Peyer's patch (tissue), 4 donors: ENCODE measurements around the gene ZNF598.

Experiments
- POLR2A ChIP-seq, 2 donors: fragments of 450-650 bp; IDR thresholded peaks; one replicate each; pipeline ENCODE4 v1.5.1; 2017; ENCODE audit warnings: antibody characterized with exemption in 2 of 2, mild to moderate bottlenecking in 2 of 2, moderate library complexity in 2 of 2
- TF ChIP-seq, protein P1 (sequence below), 6 experiments: fragments of 450-650 bp in 4 of 6; fragments of 200-600 bp in 2 of 6; sonication (generic) in 1 of 6; IDR thresholded peaks; one replicate each; pipeline ENCODE4 v1.5.1; 2017 to 2019; ENCODE audit warnings: antibody characterized with exemption in 6 of 6, mild to moderate bottlenecking in 3 of 6, moderate library complexity in 1 of 6

DNA sequence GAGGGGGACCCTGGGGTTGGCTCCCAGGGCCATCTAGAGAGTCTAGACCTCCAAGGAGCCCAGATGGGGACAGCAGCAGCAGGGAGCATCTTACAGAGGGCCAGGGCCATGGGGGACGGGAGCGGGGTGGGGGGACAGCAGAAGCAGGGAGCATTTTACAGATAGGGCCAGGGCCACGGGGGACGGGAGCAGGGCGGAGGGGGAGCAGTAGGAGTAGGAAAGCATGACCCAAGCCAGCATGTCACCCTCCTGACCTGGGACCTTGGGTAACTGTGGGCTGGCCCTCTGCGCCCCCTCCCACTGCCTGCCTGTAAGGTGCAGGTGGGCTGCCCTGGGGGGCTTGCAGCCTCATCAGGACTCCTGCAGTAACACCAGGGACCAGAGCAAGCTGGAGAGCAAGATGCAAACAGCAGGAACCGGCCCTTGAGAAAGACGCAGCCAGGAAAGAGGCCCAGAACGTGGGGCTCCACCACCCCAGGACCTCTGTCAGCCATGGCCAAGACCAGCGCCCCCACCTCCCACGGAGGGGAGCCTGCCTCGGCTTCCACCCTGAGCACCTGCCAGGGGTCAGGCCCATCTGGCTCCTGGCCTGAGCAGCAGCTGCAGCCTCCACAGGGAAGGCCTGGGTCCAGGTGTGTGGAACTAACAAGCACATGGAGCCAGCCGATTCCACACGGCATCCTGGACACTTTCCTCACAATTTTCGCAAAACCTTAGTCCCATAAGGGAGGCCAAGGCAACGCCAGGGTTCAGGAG is 2.4 kb downstream of the ZNF598 start:
- TF ChIP-seq, protein P1, sequence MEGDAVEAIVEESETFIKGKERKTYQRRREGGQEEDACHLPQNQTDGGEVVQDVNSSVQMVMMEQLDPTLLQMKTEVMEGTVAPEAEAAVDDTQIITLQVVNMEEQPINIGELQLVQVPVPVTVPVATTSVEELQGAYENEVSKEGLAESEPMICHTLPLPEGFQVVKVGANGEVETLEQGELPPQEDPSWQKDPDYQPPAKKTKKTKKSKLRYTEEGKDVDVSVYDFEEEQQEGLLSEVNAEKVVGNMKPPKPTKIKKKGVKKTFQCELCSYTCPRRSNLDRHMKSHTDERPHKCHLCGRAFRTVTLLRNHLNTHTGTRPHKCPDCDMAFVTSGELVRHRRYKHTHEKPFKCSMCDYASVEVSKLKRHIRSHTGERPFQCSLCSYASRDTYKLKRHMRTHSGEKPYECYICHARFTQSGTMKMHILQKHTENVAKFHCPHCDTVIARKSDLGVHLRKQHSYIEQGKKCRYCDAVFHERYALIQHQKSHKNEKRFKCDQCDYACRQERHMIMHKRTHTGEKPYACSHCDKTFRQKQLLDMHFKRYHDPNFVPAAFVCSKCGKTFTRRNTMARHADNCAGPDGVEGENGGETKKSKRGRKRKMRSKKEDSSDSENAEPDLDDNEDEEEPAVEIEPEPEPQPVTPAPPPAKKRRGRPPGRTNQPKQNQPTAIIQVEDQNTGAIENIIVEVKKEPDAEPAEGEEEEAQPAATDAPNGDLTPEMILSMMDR (IDR thresholded peaks at IDR 0.05), result no peak
- no peak for TF ChIP-seq POLR2A (IDR thresholded peaks at IDR 0.05)
